Measurements from ENCODE around the gene ARVCF.

The ARVCF gene

GRCh38 chr22:19984201-19984753 is 32.3 kb downstream of the ARVCF start:
- DNase-seq = no peak

GRCh38 chr22:19983741-19984140 is 32.9 kb downstream of the ARVCF start:
- no peak for DNase-seq

GRCh38 chr22:19982991-19983578 is 33.5 kb downstream of the ARVCF start:
- no peak for DNase-seq

DNA sequence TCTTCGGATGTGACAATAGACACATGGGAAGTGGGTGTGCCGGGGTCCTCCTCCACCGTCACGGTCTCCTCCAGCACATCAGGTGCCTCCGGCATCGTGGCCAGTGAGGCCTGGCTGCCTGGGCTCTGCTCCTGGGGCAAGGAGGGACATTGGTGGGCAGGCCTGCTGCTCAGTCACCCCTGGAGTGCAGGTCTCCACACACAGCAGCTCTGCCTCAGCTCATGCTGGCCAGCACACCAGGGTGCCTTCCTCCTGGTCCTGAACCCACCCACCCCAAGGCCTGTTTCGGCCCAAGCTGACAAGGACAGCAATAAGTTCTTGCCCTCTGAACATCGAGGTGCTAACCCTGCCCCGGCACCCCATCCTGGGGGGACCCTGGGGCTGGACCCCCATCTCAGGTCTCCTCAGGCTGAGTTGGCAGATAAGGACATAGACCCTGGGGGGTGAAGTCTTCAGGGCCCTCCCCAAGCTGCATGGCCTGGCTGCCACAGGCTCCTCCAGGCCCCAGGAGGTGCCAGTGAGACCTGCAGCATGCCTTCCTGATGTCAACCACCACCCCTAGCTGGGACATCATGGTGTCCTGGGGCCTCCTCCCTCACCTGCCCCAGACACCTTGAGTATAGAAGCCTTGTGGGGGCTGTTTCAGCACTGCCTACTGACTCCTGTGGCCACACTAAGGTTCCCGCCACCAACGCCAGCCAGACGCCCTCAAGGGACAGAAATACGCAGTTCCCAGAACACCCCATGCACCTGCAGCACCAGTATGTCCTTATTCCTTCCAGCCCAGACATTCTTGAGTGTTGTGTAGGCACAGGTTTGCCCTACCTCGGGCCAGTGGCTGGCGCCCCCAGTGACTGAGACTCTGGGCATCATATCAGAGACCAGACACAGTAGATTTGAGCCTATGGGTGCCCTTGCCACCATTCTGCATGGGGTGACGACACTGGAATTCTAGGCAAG is 34.4 kb downstream of the ARVCF start:
- no peak for DNase-seq

- DNase-seq = no peak
Measured at GRCh38 chr22:19981171-19981960, 35.3 kb downstream of the ARVCF start.

- no peak for DNase-seq
Measured at GRCh38 chr22:19980766-19981165, 35.9 kb downstream of the ARVCF start.

- DNase-seq = no peak
Measured at GRCh38 chr22:19979712-19980493, 36.7 kb downstream of the ARVCF start.

DNA sequence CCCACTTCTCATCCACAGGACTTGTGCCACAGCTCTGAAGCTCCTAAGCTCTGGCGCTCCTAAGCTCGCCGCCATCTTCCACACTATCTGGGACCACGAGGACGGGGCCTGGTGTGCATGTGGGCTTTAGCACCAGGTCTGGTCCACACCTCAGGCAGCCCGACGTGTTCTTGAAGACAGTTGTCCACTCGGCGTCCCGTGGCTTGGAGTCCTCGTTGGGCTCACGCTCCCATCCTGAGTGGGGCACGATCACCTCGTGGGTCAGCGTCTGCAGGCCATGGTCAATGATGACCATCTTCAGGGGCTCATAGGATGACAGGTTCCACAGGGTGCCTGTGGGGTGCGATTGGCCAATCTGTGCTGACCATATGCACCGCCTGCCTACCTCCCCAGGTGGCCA is 37.9 kb downstream of the ARVCF start:
- DNase-seq = no peak

- DNase-seq = no peak
Measured at GRCh38 chr22:19977296-19978243, 39.1 kb downstream of the ARVCF start.

- no peak for DNase-seq
Measured at GRCh38 chr22:19976671-19977070, 40.0 kb downstream of the ARVCF start.

DNA sequence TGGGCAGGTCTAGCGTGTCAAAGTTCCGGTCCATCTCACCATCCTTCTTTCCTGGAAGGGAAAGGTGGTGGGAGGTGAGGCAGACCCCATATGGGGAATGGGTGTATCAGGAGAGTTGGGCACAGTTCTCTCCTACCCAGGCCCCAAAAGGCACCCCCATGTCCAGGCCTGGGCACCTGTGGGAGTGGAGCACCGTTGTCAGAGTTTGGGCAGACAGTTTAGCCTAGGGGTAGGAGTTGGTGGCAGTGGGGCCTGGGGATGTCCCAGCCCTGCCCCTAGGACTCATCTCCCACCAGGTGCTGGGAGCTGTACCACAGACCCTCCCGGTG is 41.0 kb downstream of the ARVCF start:
- no peak for DNase-seq

GRCh38 chr22:19974935-19975706 is 41.5 kb downstream of the ARVCF start:
- DNase-seq = no peak

DNA sequence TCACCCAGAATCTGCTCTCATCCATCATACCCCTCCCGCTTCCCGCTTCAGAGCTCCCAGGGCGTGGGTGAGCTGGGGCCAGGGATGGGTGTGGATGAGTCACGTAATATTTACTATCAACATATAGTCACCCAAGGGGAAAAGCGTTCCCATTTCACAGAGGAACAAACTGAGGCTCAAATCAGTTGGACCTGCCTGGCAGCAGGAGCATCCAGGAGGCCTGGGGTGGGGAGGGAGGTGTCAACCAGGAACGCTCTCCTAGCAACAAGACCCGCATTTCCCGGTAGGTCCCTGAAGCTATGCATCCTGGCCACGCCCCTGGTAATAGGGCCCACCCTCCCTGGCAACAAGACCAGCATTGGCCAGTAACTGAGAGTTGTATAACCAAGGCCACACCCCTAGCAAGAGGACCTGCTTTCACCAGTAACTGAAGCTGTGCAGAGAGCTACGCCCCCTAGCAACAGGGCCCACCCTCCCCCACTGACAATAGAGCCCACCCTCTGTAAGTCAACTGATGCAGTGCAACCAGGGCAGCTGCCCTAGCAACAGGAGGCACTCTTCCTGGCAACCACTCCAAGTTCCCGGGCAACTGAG is 42.3 kb downstream of the ARVCF start:
- DNase-seq = peak; percentile 24

- no peak for DNase-seq
Measured at GRCh38 chr22:19973551-19974267, 42.9 kb downstream of the ARVCF start.

GRCh38 chr22:19972652-19973550 is 43.7 kb downstream of the ARVCF start:
- no peak for DNase-seq

- no peak for DNase-seq
Measured at GRCh38 chr22:19972251-19972650, 44.4 kb downstream of the ARVCF start.

DNA sequence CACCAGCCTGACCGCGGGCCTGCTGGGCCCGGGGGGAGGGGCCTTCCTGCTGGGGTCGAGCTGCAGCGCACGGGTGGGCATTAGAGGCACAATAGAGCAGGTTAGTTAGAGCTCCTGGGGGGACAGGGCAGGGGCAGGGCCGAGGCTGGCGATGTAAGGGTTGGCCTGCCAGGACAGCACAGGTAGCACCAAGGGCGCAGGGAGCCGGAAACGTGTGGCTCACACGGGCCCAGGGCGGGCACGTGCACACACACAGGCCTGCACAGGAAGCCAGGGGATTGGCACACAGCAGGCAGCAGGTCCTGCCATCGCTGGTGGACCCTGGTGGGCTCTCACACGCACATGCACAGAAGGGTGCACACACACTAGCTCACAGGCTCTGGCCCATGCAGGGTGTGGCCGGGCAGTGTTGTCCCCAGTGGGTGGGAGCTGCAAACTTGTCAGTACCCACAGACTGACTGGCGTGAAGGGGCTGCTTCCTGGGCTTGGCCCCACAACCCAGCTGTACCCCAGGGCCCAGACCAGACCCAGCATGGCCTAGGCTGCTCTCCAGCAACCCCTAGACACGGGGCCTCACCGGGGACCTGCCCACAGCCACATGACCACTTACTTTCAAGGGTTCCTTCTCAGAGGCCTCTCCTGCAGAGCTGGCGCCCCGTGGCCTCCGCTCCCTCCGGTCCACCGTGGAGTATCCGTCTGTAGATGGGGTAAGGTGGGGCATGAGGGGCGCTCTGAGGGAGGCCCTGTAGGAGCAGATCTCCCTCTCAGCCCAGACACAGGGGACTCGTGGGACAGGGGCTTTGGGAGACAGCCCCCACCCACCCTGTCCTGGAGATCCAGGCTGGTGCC is 45.1 kb downstream of the ARVCF start:
- no peak for DNase-seq
